Effector memory CD4-positive, alpha-beta T cell (primary cell): ENCODE results near the gene PRKCB.

Source experiments
- DNase-seq, 3 donors: peaks; one replicate each; pipeline ENCODE4 v3.0.0-alpha.2; 2020
- H3K27ac ChIP-seq: 2 replicates; pipeline ENCODE4 v1.7.0; 2013; ENCODE audit warnings: mild to moderate bottlenecking, low read length, moderate library complexity; ENCODE audit not compliant: insufficient read depth, poor library complexity, severe bottlenecking
- H3K27me3 ChIP-seq: replicated peaks from 2 replicates; pipeline ENCODE4 v1.7.0; 2013; ENCODE audit warnings: mild to moderate bottlenecking, low read length; ENCODE audit not compliant: insufficient read depth, control insufficient read depth, poor library complexity, severe bottlenecking
- H3K36me3 ChIP-seq: 2 replicates; pipeline ENCODE4 v1.7.0; 2013; ENCODE audit warnings: mild to moderate bottlenecking, low read length, moderate library complexity; ENCODE audit not compliant: control insufficient read depth, insufficient read depth
- H3K4me1 ChIP-seq: 2 replicates; pipeline ENCODE4 v1.7.0; 2013; ENCODE audit warnings: low read length, mild to moderate bottlenecking; ENCODE audit not compliant: control insufficient read depth, insufficient read depth, poor library complexity, severe bottlenecking
- H3K4me3 ChIP-seq: 2 replicates; pipeline ENCODE4 v1.7.0; 2013; ENCODE audit warnings: low read length, low read depth, mild to moderate bottlenecking; ENCODE audit not compliant: insufficient read depth, poor library complexity, severe bottlenecking
- H3K9me3 ChIP-seq: 2 replicates; pipeline ENCODE4 v1.7.0; 2013; ENCODE audit warnings: mild to moderate bottlenecking, low read length, moderate library complexity; ENCODE audit not compliant: control insufficient read depth
- total RNA-seq, 3 donors: gene quantifications; one replicate each; lab custom pipeline; 2026; lab: John Stamatoyannopoulos, UW

The PRKCB gene
- 157 to 266 (median 219) reads per million in 3 donors for total RNA-seq

DNA sequence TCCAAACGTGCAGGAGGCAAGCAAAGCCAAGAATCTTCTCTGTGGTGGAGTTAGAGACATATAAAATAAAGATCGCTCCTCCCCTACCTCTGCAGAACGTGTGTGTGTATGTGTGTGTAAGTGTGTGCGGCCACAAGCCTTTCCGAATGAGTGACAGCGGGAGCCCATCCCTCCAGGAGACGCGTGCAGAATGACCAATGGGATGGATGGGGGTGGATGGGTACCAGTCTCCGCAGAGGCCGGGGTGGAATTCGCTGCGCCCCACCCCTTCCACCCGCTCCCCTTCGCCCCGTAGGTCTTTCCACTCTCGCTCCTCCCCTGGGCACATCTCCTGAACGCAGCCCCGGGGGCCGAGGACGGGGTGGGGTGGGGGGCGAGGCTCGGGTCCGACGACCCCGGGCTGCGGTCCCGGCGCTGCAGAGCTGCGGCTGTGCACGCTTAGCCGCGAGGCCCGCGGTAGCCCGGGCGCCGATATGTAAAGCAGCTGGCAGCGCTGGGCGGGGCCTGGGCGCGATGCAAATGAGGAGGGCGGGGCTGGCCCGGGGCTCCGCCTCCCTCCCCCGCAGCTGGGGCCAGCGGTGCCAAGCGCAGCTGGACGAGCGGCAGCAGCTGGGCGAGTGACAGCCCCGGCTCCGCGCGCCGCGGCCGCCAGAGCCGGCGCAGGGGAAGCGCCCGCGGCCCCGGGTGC, at the start of gene PRKCB:
Gene PRKCB, plus strand, starts transcription at position 594 of the 688 bp plus-strand sequence.
- Histone ChIP-seq H3K27ac (peak within 1 kb of the TSS; percentile 49), H3K27me3 (no peaks in the 10 kb centered on the region), H3K4me1 (peaks cover 29% of the 10 kb centered on the region), H3K36me3 (peaks cover 4% of the 10 kb centered on the region), H3K4me3 (peak within 1 kb of the TSS; percentile 88), H3K9me3 (no peaks in the 10 kb centered on the region)
- DNase-seq, result peak; percentile 80 to 85 (median 84)

DNA sequence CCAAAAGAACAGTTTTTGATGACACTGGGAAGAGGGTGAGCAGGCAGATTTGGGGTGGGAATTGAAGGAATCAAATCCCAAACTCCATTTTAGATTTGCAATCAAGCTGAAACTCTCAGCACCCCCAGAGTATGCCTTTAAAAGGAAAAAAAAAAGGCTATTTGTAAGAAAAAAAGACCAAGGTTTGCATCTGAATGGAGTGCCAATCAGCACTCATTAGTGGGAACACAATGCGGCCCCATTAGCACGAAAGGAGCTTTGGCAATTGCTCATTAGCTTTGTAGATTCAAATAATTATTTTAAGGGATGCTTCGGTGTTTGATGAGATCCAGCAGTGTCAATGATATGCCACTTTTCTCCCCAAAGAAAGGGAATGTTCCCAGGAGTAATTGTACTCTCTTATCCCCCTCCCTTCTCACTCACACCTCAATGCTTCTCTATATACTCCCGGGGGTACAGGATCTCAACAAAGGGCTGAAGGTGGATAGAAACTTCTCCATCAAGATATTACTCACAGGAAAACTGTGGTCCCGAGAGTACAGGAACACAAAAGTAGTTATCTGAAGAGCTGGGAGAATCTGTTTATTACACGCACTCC, 48.7 kb upstream of the PRKCB start:
- no peaks in the 10 kb centered on the region for H3K4me1 ChIP-seq
- no peak for DNase-seq
- no peaks in the 10 kb centered on the region for H3K27me3 ChIP-seq
- H3K9me3 ChIP-seq, result no peaks in the 10 kb centered on the region
- H3K4me3 ChIP-seq, result no peak overlapping the region
- H3K36me3 ChIP-seq, result no peaks in the 10 kb centered on the region
- H3K27ac ChIP-seq, result no peak overlapping the region

DNA sequence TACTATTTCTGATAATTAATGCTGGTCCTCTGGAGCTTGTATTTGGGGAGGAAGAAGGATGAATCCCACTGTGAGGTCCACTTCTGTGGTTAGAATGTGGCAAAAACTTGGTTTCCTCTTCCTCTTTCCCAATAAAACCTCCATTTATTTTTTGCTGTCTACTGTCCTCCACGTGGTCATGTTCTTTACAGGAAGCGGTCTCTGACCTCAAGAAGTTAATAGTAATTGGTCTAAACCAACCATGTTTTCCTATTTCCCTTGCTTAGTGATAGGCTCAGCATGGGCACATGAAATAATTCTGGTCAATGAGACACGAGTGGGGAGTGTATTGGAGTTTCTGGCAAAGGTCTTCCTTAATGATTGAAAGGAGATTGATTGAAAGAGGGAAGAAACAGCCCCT, 47.1 kb upstream of the PRKCB start:
- no peaks in the 10 kb centered on the region for H3K9me3 ChIP-seq
- H3K36me3 ChIP-seq, result no peaks in the 10 kb centered on the region
- no peak overlapping the region for H3K27ac ChIP-seq
- H3K4me1 ChIP-seq, result no peaks in the 10 kb centered on the region
- H3K27me3 ChIP-seq, result no peaks in the 10 kb centered on the region
- no peak for DNase-seq
- no peak overlapping the region for H3K4me3 ChIP-seq

DNA sequence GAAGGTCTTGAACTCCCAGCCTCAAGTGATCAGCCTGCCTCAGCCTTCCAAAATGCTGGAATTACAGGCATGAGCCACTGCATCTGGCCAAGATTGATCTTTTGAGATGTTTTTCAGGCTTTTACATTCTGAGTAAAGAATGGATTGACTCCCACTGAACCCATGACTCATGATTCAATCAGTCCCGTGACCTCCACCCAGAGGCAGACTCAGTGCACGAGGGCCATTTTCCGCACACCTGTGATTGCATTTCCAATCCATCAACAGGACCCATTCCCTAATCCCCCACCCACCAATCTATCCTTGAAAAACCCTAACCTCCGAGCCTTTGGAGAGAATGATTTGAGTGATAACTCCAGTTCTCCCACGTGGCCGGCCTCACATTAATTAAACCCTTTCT, 40.4 kb upstream of the PRKCB start:
- no peak overlapping the region for H3K27ac ChIP-seq
- no peak for DNase-seq
- no peak overlapping the region for H3K4me3 ChIP-seq
- no peaks in the 10 kb centered on the region for H3K9me3 ChIP-seq
- no peaks in the 10 kb centered on the region for H3K27me3 ChIP-seq
- H3K4me1 ChIP-seq, result no peaks in the 10 kb centered on the region
- no peaks in the 10 kb centered on the region for H3K36me3 ChIP-seq

DNA sequence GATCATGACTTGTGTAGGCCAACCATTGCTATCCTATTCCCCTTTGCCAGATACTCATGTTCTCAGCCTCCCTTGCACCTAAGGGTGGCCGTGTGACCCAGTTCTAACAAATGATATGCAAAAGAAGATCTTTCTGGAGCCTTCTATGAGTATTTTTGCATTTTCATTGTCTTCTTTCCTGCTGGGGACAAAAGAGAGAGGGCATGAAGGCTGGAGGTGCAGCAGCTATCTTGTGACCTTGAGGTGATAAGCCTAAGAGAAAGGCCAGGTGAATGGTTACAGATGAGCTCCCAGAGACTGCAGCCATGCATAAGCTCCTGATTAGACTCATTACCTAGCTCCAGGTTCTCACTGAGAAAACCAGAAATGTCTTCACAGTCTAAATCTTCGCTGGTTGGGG, 38.8 kb upstream of the PRKCB start:
- H3K4me1 ChIP-seq, result no peaks in the 10 kb centered on the region

DNA sequence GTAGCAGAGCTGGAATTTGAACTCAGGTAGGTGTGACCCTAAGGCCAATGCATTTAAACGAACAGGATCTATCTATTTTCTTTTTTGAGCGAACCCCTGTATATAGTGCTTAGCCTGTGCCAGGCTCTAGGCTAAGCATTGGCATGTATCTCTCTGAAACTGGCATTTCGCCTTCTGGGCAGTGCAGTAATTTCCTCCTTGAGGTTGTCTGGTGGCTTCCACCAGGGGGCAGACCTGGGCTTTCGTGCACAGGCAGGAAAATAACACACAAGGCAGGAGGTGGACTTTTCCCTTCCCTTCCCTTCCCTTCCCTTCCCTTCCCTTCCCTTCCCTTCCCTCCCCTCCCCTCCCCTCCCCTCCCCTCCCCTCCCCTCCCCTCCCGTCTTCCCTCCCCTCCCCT, 34.4 kb upstream of the PRKCB start:
- no peaks in the 10 kb centered on the region for H3K27me3 ChIP-seq
- H3K4me3 ChIP-seq, result no peak overlapping the region
- H3K4me1 ChIP-seq, result no peaks in the 10 kb centered on the region
- H3K27ac ChIP-seq, result no peak overlapping the region
- DNase-seq, result peak; percentile 47 to 65 (median 55)
- no peaks in the 10 kb centered on the region for H3K9me3 ChIP-seq
- no peaks in the 10 kb centered on the region for H3K36me3 ChIP-seq

More for the DNA sequence above, 38.8 kb upstream of the PRKCB start:
- no peak for DNase-seq
- Histone ChIP-seq H3K27ac (no peak overlapping the region), H3K4me3 (no peak overlapping the region), H3K27me3 (no peaks in the 10 kb centered on the region), H3K36me3 (no peaks in the 10 kb centered on the region), H3K9me3 (no peaks in the 10 kb centered on the region)

DNA sequence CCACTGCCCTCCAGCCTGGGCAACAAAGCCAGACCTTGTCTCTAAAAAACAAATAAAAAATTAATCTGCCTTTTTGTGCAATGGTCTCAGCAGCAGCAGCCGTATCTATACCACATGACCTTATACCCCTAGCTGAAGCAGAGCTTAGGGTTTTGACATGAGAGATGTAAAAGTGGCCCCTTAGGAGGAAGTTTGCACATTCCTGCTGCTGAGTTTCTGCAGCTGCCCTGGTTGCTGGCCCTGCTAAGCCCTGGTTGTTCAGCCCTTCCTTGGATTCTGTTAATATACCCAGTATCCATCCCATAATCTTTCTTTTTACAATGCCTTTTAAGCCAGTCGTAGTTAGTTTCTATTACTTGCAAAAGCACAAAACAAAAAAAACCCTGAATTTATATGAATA, 33.0 kb upstream of the PRKCB start:
- H3K27ac ChIP-seq, result no peak overlapping the region
- H3K4me1 ChIP-seq, result no peaks in the 10 kb centered on the region
- H3K27me3 ChIP-seq, result no peaks in the 10 kb centered on the region
- H3K4me3 ChIP-seq, result no peak overlapping the region
- H3K9me3 ChIP-seq, result no peaks in the 10 kb centered on the region
- H3K36me3 ChIP-seq, result no peaks in the 10 kb centered on the region
- no peak for DNase-seq

DNA sequence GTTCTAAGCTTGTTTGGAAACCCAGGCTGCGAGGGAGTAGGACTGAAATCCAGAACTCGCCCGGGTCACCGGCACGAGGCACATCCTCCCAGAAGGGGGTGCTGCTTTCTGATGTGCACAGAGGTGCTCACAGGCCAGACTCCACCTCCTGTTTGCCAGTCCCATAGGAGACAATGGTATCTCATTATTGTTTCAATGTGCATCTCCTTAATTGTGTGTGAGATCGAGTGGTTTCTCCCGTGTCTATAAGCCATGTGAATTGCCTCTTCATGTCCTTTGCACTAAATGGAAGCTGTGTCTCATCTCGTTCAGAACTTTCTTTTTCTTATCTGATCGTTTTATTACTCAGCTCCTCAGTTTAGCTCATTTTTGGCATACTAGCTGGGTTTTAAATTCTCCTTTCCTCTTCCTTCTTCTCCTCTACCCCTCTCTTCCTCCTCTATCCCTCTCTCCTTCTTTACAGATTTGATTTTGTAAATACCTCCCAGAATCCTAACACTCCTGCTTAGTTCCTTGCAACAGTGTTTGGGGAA, 32.1 kb upstream of the PRKCB start:
- Histone ChIP-seq H3K4me3 (no peak overlapping the region), H3K36me3 (no peaks in the 10 kb centered on the region), H3K4me1 (no peaks in the 10 kb centered on the region), H3K27ac (no peak overlapping the region), H3K9me3 (no peaks in the 10 kb centered on the region), H3K27me3 (no peaks in the 10 kb centered on the region)
- peak; percentile 40 to 53 (median 41) for DNase-seq

DNA sequence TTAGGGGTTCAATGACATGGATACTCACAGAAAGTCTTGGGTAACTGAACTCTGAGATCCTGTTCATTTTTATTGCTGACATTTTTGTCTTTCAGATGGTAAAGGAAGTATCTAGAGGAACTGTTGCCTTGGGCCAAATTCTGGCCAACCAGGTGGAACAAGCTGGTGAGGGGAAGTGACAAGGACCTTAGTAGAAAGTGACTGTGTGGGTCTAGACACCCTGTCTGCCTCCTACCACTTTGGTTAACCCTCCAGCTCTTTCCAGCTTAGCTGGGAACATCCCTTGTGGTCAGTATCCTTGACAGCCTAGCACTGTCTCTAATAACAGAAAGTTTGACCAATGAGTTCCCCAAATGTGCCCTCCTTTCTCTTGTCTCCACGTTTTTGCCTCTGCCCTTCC, 28.8 kb upstream of the PRKCB start:
- H3K27ac ChIP-seq, result no peak overlapping the region
- H3K4me3 ChIP-seq, result no peak overlapping the region
- no peak for DNase-seq
- H3K36me3 ChIP-seq, result no peaks in the 10 kb centered on the region
- no peaks in the 10 kb centered on the region for H3K9me3 ChIP-seq
- H3K27me3 ChIP-seq, result no peaks in the 10 kb centered on the region
- H3K4me1 ChIP-seq, result no peaks in the 10 kb centered on the region

DNA sequence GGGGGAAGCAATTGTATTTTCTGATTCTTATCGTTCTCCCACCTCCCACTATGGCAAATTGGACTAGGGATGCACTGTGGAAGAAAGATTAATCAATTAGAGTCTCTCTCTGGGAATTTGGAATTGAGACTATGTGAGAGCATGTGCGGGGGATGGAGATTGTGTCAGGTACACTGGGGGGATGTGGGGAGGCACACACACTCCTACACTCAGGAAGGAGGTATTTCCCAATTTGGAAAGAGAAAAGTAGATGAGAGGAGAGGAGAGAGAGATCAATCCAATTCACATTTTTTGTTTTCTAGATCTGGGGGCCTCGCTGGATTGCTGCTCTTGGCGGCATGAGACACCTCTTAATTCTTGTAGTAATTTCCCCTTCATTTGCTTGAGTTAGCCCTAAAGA, 14.3 kb upstream of the PRKCB start:
- DNase-seq, result no peak
- H3K36me3 ChIP-seq, result no peaks in the 10 kb centered on the region
- H3K4me3 ChIP-seq, result no peak overlapping the region

More for the DNA sequence above, 14.3 kb upstream of the PRKCB start:
- Histone ChIP-seq H3K9me3 (no peaks in the 10 kb centered on the region), H3K27ac (no peak overlapping the region), H3K27me3 (no peaks in the 10 kb centered on the region), H3K4me1 (peaks cover 11% of the 10 kb centered on the region)
